HepG2 (cell line): ENCODE data around the gene GLRA3.

Source experiments
- CTCF ChIP-seq: sonication (generic); formaldehyde crosslinking; IDR thresholded peaks from 2 replicates; pipeline ENCODE4 v1.5.0; 2020; ENCODE audit warnings: mild to moderate bottlenecking, missing genetic modification reagents, moderate library complexity
- HMG20B ChIP-seq: conservative IDR thresholded peaks from 2 replicates; pipeline ENCODE4 v1.6.1; 2016; ENCODE audit warnings: missing genetic modification reagents, missing compliant biosample characterization
- PLRG1 ChIP-seq: fragments of 450-650 bp; conservative IDR thresholded peaks from 2 replicates; pipeline ENCODE4 v1.6.1; 2016
- RERE ChIP-seq: IDR thresholded peaks from 2 replicates; pipeline ENCODE4 v1.6.1; 2016; ENCODE audit warnings: low read depth, missing genetic modification reagents, missing compliant biosample characterization
- ZNF24 ChIP-seq: fragments of 450-650 bp; IDR thresholded peaks from 2 replicates; pipeline ENCODE4 v1.6.1; 2017; ENCODE audit warnings: antibody characterized with exemption, mild to moderate bottlenecking
- ZNF572 ChIP-seq: sonication (generic); formaldehyde crosslinking; IDR thresholded peaks from 2 replicates; pipeline ENCODE4 v1.5.1; 2020; ENCODE audit warnings: mild to moderate bottlenecking, missing genetic modification reagents
- ZSCAN20 ChIP-seq: sonication (generic); formaldehyde crosslinking; IDR thresholded peaks from 2 replicates; pipeline ENCODE4 v1.4.0; 2020; ENCODE audit warnings: missing genetic modification reagents, mild to moderate bottlenecking, borderline replicate concordance

GRCh38 chr4:174808119-174808518, 20.9 kb downstream of the GLRA3 start:
- no peak for TF ChIP-seq PLRG1
- no peak for TF ChIP-seq RERE (CRISPR knock-in tag)
- TF ChIP-seq HMG20B (CRISPR knock-in tag): no peak
- no peak for TF ChIP-seq ZNF24
- no peak for TF ChIP-seq ZNF572 (CRISPR knock-in tag)
- no peak for TF ChIP-seq CTCF (CRISPR knock-in tag)
- TF ChIP-seq ZSCAN20 (CRISPR knock-in tag): no peak
